GM19351 (cell line): ENCODE results near the gene ARID1B.
A peak's percentile ranks its signal among the peaks of the same experiment; 100 is the strongest.

ENCODE experiments used
- ATAC-seq: cut with Tn5 transposase; IDR thresholded peaks from one replicate; pipeline ENCODE4 v1.9.1; 2021; ENCODE audit warnings: mild to moderate bottlenecking, moderate library complexity; ENCODE audit not compliant: unreplicated experiment

The ARID1B gene

GRCh38 chr6:157013649-157014304 lies 236.6 kb downstream of the ARID1B start:
- ATAC-seq = no peak

DNA sequence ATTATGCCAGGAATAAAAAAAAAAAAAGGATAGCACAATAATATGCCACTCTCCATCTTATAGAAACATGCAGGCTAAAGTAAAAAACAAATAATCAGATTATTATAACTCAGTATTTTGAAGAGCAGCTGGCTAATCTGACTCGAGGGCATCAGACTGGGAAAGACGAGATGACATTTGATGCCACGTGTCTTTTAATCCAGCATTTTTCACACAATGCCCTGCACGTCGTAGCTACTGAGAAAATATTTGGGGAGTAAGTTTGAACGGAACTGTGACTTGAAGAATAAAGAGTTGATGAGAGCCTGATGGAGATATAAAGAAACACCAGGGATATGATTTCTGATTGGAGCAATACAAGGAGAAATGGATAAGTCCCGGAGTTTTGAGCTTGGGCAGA lies 237.7 kb downstream of the ARID1B start:
- ATAC-seq = no peak

DNA sequence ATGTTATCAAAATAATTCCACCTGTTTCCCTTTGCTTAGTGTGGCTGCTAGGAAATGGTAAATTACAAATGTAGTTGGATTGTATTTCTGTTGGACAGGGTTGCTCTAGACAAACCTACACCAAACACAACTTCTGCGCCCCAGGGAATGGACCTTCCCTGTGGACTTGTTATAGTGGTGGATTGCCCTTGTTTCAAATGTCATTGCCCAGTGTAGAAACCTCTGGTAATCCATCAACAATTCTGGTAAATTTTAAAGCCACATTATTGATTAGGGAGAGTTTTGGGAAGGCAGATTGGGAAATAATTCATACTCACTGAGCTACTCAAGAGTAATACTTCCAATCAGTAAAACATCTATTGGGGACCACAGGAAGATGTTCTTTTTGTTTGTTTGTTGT lies 239.8 kb downstream of the ARID1B start:
- no peak for ATAC-seq

GRCh38 chr6:157017861-157018260 lies 240.7 kb downstream of the ARID1B start:
- ATAC-seq = no peak

DNA sequence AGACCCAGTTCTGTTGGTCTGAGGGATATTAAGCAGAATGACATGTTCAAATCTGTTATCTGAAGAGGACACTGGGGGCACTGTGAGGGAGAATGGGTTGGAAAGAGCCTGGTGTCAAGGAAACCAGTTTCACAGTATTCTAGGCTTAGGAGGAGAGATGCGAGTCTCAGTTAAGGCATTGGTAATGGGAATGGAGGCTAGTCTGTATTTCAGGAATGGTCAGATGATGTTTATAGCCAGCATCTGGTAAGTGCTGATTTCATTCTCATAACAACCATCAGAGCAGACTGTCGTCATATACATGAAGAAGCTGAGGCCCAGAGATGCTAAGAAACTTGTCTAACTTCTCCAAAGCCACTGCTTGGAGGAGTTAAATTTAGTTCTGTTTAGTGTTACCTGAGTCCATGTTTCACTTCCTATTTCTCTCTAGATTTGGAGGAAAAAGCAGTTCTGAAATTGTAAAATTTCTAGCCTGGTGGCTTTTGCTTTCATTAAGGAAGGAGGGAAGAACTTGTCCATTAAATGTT lies 242.0 kb downstream of the ARID1B start:
- ATAC-seq = no peak

DNA sequence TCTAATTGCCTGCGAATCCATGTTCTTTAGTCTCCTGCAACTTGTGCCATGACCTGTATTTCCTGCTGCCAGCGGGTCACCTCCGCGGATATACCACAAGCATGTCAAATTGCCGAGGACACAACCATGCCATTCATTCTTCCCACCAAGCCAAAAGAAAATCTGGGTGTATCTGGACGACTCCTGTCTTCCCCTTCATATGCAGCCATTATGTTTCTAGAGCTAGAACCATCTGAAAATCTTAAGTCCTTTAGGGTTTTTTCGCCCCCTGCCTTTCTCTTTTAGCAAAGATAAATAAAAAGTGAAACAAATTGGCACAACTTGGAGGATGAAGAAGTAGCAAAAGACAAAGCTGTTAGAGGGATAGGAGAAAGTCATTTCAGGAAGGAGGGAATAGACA lies 242.6 kb downstream of the ARID1B start:
- no peak for ATAC-seq

GRCh38 chr6:157020398-157020797 lies 243.2 kb downstream of the ARID1B start:
- ATAC-seq = no peak

- peak; percentile 40 for ATAC-seq
Observed at GRCh38 chr6:157020881-157021343, 243.7 kb downstream of the ARID1B start.

DNA sequence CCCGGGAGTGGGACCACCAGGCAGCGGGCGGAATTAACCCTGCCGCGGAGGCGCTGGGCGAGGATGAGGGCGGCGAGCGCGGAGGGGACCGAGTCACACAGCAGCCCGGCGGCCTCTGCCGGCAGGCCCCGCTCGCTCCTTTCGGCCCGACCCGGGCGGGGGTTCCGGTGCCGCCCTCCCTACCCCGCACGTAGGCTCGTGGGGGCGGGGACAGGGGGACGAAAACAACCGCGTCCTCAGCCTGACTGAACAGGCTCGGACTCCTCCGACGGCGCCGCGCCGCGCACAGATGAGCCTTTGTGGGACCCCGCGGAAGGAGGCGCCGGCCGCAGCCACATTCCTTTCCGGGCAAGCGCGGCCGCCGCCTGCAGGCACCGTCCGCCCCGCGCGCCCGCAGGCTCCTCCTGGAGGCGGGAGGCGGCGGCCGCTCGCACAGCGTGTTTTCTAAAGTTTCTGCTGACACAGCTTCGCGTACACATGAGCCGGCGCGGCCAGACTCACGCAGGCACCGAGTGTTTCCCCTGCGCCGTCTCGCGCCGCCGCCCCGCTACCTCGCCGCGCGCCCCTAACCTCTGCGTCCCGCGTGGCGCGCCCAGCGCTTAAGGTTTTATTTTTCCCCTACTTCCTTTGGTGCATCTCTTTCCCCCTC lies 244.3 kb downstream of the ARID1B start:
- peak; percentile 65 for ATAC-seq

DNA sequence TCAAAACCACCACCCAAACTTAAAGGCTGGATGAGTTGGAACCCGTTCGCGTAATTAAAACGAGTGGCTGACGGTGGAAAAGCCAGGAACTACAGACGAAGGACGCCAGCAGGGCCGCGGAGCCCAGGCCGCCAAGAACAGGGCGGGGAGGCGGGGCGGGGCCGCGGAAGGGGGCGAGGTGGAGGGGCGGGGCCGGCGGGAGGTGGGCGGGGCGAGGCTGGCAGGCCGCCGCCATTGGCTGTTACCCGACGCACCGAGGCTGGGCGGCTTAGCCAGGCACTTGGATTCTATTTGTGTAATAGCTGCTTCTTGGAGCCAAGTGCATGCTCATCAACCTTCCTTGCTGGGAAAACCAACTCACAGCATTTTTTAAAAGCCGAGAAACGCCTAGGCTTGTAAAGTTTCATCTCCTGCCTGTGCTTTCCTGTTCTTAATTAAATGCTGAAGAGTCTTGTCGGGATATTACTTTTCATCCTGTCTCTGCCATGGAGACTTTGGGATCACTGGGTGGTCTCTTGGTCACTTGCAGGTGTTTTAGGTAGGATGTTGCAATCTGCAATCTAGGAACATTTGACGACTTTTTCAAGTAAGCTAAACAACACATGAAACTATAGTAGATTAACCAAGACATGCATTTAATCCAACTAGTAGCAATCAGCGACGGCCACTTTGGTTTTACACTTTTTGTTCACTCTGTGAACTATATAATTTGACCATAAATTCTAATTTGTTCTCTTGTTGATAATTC lies 245.0 kb downstream of the ARID1B start:
- peak; percentile 55 for ATAC-seq

- ATAC-seq = no peak
Observed at GRCh38 chr6:157023958-157024357, 246.8 kb downstream of the ARID1B start.

DNA sequence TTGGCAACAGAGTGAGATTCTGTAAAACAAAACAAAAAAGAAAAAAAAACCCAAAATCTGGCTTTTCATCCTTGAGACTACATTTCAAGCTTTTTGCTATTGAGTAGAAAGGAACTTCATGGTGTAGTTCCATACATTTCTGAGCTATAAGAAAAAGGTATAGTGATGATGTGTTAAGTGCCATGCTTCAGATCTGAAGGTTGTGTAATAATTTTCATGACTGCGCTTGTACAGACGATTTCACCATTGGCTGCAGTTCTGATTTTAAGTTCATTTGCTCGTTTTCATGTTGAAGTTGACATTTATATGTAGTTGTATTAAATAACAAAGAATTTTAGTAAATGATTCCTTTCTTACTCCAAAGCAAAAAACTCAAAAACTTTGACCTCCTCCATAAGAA lies 247.6 kb downstream of the ARID1B start:
- no peak for ATAC-seq

DNA sequence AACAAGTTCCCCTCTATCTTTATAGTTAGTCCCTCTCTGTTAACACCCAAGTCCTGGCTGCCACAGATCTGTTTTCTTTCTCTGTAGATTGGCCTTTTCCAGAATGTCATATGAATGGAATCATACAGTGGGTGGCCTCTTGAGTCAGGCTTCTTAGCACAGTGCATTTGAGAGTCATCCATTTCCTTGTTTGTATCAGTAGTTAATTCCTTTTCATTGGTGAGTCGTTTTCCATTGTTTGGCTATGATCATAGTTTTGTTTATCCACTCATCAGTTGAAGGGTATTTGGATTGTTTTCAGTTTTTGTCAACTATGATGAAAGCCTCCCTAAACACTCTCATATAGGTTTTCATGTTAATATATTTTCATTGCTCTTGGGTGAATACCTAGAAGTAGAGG lies 248.3 kb downstream of the ARID1B start:
- no peak for ATAC-seq

- ATAC-seq = peak; percentile 69
Observed at GRCh38 chr6:157029980-157030690, 253.0 kb downstream of the ARID1B start.

DNA sequence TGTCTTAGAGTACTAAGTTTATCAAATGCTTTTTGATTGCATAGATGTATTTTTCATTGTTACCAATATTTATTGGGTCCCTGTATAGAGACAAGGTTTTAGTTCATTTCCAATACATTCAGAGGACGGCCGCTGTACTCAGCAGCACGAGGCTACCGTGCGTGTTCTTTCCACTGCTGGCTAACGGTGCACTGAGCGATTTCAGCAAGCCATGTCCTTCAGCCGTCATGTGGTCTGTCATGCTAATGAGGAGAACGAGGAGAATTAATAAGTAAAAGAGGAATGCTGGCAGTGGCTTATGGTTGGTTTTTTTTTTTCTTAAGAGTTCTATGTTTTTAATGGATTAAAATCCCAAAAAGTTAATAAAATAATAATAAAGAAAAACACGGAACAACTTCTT lies 253.6 kb downstream of the ARID1B start:
- no peak for ATAC-seq

- no peak for ATAC-seq
Observed at GRCh38 chr6:157032923-157033322, 255.7 kb downstream of the ARID1B start.

GRCh38 chr6:157033428-157034140 lies 256.4 kb downstream of the ARID1B start:
- ATAC-seq = no peak

DNA sequence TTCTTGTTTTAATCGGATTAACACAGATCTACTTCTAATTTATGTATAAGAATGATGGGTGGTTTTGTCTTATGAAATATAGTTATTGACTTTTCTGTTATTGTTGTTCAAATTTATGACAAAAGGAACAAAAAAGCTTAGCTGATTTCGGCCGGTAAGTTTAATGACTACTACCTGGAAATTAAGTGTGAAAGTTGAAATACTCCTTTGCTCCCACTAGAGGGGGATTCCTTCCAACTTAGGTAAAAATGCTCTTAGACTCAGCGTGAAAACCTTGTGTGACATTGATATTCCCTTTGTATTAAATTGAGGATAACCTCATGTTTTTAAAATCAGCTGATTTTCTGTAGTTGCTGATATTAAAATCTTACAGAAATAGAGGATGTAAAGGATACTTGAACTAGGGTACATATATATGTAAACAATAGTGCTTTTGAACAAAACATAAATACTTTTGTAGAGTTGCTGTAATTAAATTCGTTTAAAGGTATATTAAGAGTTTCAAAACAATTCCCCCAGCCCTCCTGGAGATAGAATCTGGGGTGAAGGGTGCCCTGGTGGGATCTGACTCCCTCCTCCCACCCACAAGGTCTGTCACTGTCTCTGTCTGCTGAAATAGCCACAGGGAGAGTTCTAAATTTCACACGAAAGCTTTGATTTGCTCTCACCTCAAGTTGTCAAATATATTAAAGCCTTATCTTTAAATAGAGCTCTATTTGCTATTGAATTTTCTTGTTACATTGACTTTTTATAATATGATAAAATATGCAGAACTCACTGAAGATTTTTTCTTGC lies 257.5 kb downstream of the ARID1B start:
- ATAC-seq = peak; percentile 36

DNA sequence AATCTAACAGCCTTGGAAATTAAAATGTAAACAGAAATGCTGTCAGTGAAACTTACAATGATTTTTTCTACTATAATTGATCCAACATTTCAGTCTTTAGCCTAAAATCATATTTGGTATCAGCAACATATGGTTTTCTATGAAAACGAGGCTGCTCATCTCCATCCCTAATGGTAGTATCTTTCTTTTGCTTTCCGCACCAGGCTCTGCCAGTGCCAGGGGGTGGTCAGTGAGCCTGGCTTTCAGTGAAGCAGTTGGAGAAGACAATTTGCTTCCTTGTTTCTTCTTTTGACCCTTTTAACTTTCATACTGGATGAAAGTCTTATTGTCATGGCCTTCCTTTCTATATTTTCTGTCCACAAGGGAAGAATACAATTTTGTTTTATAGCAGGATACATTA lies 258.4 kb downstream of the ARID1B start:
- ATAC-seq = no peak

- ATAC-seq = no peak
Observed at GRCh38 chr6:157036245-157036711, 259.1 kb downstream of the ARID1B start.
